ENCODE results near the gene PI4KB.

Gene PI4KB

DNA sequence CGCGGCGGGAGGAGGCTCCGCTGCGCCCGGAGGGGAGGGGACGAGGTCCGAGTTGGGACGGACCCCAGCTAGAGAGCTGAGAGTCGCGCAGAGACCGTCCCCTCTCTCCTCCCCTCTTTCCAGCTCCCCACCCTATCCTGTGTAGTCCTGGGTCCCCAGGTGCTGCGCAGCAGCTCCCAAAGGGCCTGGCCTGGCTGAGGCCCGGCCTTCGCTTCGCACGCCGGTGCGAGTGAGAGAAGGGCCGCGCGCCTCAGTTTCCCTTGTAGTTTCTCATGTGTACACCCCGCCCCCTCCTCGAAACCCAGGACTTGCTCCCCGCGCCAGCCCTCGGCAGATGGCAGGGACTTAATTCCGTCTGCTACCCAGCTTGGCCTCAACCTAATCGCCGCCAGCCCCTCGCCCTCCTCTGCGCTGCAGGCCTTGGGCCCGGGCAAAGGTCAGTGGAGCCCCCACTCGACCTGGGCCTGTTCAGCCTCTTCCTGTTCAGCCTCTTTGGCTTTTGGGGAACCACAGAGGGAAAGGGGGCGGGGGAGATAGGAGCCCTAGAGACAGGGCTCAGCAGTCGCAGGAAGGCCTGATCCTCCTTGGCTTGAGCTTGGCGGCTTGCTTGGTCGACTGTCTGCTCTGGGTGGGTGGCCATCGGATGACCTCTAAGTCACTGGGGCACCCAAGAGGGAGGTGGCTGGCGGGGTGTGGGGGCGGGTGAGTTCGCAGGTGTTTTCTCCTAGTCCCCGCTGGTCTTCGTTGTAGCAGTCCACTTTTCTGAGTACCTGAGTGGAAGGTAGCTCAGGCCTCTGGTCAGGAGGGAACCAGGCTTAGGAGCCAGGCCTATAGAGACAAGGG is 44.1 kb downstream of the PI4KB start:
- Histone ChIP-seq H3K79me2 (ENCODE audit: control insufficient read depth, low read length) (peaks cover 54% of the 10 kb centered on the region), H3K4me3 (ENCODE audit: low read length) (peak overlapping the region; percentile 95), H3K9me2 (replicated peaks; ENCODE audit: control insufficient read depth, low read length) (no peaks in the 10 kb centered on the region), H3K9me3 (ENCODE audit: control insufficient read depth, insufficient read depth, low read length) (no peaks in the 10 kb centered on the region), H3K27me3 (ENCODE audit: control insufficient read depth, low read length) (no peaks in the 10 kb centered on the region), H3K36me3 (ENCODE audit: control insufficient read depth, low read length) (peaks cover 43% of the 10 kb centered on the region), H4K20me1 (ENCODE audit: control insufficient read depth, insufficient read depth, low read depth, low read length) (no peaks in the 10 kb centered on the region), H3F3A (ENCODE audit: control insufficient read depth, insufficient read depth) (0 out of 2 replicates have a peak, but pooled peaks cover 3% of the 10 kb centered on the region), H3K4me1 (ENCODE audit: control insufficient read depth, low read length) (peaks cover 21% of the 10 kb centered on the region), H3K27ac (ENCODE audit: low read depth, low read length) (peak overlapping the region; percentile 92), H3K4me2 (ENCODE audit: low read length) (peak overlapping the region; percentile 87)
- TF ChIP-seq EZH2phosphoT487 (IDR thresholded peaks at IDR 0.05; ENCODE audit: borderline replicate concordance, low read length), result no peak
- TF ChIP-seq, protein P1, sequence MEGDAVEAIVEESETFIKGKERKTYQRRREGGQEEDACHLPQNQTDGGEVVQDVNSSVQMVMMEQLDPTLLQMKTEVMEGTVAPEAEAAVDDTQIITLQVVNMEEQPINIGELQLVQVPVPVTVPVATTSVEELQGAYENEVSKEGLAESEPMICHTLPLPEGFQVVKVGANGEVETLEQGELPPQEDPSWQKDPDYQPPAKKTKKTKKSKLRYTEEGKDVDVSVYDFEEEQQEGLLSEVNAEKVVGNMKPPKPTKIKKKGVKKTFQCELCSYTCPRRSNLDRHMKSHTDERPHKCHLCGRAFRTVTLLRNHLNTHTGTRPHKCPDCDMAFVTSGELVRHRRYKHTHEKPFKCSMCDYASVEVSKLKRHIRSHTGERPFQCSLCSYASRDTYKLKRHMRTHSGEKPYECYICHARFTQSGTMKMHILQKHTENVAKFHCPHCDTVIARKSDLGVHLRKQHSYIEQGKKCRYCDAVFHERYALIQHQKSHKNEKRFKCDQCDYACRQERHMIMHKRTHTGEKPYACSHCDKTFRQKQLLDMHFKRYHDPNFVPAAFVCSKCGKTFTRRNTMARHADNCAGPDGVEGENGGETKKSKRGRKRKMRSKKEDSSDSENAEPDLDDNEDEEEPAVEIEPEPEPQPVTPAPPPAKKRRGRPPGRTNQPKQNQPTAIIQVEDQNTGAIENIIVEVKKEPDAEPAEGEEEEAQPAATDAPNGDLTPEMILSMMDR (IDR thresholded peaks at IDR 0.05; ENCODE audit: low read depth, low read length, poor library complexity, severe bottlenecking), result no peak

DNA sequence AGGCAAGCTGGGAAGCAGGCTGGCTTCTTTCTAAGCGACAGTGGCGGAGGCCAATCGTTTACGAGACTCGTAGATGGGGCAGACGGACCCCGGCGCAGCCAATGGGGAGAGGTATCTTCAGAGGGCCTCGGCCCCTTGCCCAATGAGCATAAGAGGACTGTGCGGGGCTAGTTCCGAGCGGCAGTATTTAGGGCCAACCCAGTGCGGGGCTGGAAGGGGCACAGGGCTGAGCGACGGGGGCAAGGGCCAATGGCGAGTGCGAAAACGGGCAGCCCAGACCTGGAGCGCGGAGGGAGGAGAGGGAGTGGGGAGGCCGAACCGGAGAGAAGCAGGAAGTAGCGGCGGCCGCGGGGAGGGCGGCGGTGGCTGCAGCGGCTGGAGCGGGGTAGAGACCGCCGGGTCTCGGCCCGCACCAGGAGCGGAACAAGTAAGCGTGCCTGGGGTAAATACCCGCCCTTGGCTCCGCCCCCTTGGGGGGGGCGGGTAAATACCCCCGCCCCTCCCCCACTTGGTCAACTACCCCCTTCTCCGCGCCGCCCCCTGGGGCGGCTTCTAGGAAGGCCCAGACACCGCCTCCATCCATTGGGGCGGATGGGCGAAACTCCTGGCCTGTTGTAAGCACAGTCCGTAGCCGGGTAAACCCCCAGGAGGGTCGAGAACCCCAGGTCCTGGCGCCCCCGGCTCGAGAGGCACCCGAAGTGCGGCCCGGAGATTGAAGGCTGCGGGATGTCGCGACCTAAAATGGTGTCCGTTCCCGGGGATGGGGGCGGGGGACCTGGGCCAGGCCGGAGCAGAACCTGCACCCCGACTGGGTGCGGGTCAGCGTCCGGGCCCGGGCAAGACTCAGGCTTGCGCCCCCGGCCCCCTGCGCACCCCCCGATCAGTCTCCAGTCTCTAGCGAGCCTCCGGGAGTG is 45.0 kb downstream of the PI4KB start, which contains the start of gene ZNF687:
ZNF687 (plus strand) TSS at position 331 of the 914 bp plus-strand sequence. CDS start 3,993 bp downstream, outside the sequence.
- Histone ChIP-seq H3F3A (ENCODE audit: control insufficient read depth, insufficient read depth) (0 out of 2 replicates have a peak, but pooled peaks cover 6% of the 10 kb centered on the region), H3K36me3 (ENCODE audit: control insufficient read depth, low read length) (peaks cover 34% of the 10 kb centered on the region), H3K4me3 (ENCODE audit: low read length) (peak within 1 kb of the TSS; percentile 95), H4K20me1 (ENCODE audit: control insufficient read depth, insufficient read depth, low read depth, low read length) (no peaks in the 10 kb centered on the region), H3K4me1 (ENCODE audit: control insufficient read depth, low read length) (peaks cover 29% of the 10 kb centered on the region), H3K27ac (ENCODE audit: low read depth, low read length) (peak within 1 kb of the TSS; percentile 92), H3K9me2 (replicated peaks; ENCODE audit: control insufficient read depth, low read length) (no peaks in the 10 kb centered on the region), H3K79me2 (ENCODE audit: control insufficient read depth, low read length) (peaks cover 46% of the 10 kb centered on the region), H3K27me3 (ENCODE audit: control insufficient read depth, low read length) (no peaks in the 10 kb centered on the region), H3K4me2 (ENCODE audit: low read length) (peak within 1 kb of the TSS; percentile 87), H3K9me3 (ENCODE audit: control insufficient read depth, insufficient read depth, low read length) (no peaks in the 10 kb centered on the region)
- TF ChIP-seq, protein P1 (IDR thresholded peaks at IDR 0.05; ENCODE audit: low read depth, low read length, poor library complexity, severe bottlenecking), result no peak

DNA sequence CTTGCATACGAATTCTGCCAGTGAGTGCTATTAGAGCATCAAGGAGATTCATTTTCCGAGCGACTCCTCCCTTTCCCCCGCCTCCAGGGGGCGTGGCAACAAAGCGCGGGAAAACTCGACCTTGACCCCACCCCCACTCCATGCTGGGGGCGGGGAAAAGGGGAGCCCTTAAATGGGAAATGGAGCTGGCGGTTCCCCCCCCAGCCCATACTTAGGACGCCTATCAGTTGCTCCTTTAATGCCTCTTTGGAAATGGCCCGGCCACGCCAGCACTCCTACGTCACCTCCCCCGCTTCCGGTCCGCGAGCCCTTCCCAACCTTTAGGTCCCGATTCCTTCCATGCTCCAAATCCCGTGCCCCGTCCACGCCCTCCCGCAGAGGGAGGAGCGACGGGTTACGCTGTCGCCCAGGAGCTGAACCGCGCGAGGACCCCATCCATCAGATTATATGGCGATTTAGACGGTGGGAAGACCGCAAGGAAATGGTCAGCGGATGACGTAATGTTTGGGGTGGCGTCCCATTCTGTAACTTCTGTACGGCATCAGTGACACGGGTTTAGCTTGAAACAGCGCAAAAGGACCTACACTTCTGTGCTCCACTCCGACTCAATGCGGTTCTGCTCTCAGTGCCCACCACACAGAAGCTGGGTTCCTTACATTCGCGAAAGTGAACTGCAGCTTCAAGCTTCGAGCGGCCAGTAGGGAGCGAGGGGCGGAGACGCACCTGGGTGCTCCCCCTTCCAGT is 45.8 kb downstream of the PI4KB start:
- Histone ChIP-seq H3F3A (ENCODE audit: control insufficient read depth, insufficient read depth) (0 out of 2 replicates have a peak, but pooled peaks cover 6% of the 10 kb centered on the region), H3K36me3 (ENCODE audit: control insufficient read depth, low read length) (peaks cover 27% of the 10 kb centered on the region), H3K4me3 (ENCODE audit: low read length) (peak overlapping the region; percentile 95), H3K79me2 (ENCODE audit: control insufficient read depth, low read length) (peaks cover 40% of the 10 kb centered on the region), H3K27ac (ENCODE audit: low read depth, low read length) (peak overlapping the region; percentile 92), H3K9me2 (replicated peaks; ENCODE audit: control insufficient read depth, low read length) (no peaks in the 10 kb centered on the region), H4K20me1 (ENCODE audit: control insufficient read depth, insufficient read depth, low read depth, low read length) (no peaks in the 10 kb centered on the region), H3K9me3 (ENCODE audit: control insufficient read depth, insufficient read depth, low read length) (no peaks in the 10 kb centered on the region), H3K27me3 (ENCODE audit: control insufficient read depth, low read length) (no peaks in the 10 kb centered on the region), H3K4me1 (ENCODE audit: control insufficient read depth, low read length) (peaks cover 37% of the 10 kb centered on the region), H3K4me2 (ENCODE audit: low read length) (peak overlapping the region; percentile 87)
- TF ChIP-seq EZH2phosphoT487 (IDR thresholded peaks at IDR 0.05; ENCODE audit: borderline replicate concordance, low read length), result no peak
- TF ChIP-seq, protein P1 (IDR thresholded peaks at IDR 0.05; ENCODE audit: low read depth, low read length, poor library complexity, severe bottlenecking), result no peak
